GM19324 (cell line): Measurements from ENCODE around the gene CYP4F12.

ENCODE experiments used
- ATAC-seq: cut with Tn5 transposase; IDR thresholded peaks from one replicate; pipeline ENCODE4 v1.9.1; 2021; ENCODE audit warnings: mild to moderate bottlenecking, moderate library complexity; ENCODE audit not compliant: unreplicated experiment, low FRiP score

Gene CYP4F12

GRCh38 chr19:15701757-15702533 is 29.1 kb downstream of the CYP4F12 start:
- ATAC-seq, result no peak

GRCh38 chr19:15702534-15702930 is 29.6 kb downstream of the CYP4F12 start:
- ATAC-seq, result no peak

- no peak for ATAC-seq
Measured at GRCh38 chr19:15714638-15715037, 41.8 kb downstream of the CYP4F12 start.

GRCh38 chr19:15715642-15716041 is 42.8 kb downstream of the CYP4F12 start:
- no peak for ATAC-seq

- ATAC-seq, result no peak
Measured at GRCh38 chr19:15717809-15718208, 44.9 kb downstream of the CYP4F12 start.

- ATAC-seq, result no peak
Measured at GRCh38 chr19:15721268-15721667, 48.4 kb downstream of the CYP4F12 start.

- ATAC-seq, result no peak
Measured at GRCh38 chr19:15722956-15723355, 50.1 kb downstream of the CYP4F12 start.

GRCh38 chr19:15727724-15728123 is 54.8 kb downstream of the CYP4F12 start, which contains the start of gene OR10H2:
Gene OR10H2, plus strand, starts transcription at chr19:15728024. Its CDS starts 20 bp downstream, at chr19:15728044.
- ATAC-seq, result no peak

GRCh38 chr19:15730538-15730937 is 57.7 kb downstream of the CYP4F12 start:
- no peak for ATAC-seq

- ATAC-seq, result no peak
Measured at GRCh38 chr19:15732388-15732787, 59.5 kb downstream of the CYP4F12 start.

- ATAC-seq, result no peak
Measured at GRCh38 chr19:15733895-15734294, 61.0 kb downstream of the CYP4F12 start.

- no peak for ATAC-seq
Measured at GRCh38 chr19:15737722-15738121, 64.8 kb downstream of the CYP4F12 start, which contains the start of gene OR10H3. Gene OR10H3, plus strand, starts transcription at chr19:15737985. Its CDS starts 3,408 bp downstream, at chr19:15741393.

GRCh38 chr19:15740785-15741184 is 67.9 kb downstream of the CYP4F12 start:
- ATAC-seq, result no peak
